CD4-positive, alpha-beta memory T cell (primary cell): Measurements from ENCODE around the gene ACSL6. TPM values are rescaled to one million over a fixed set of nuclear protein-coding genes. Genes with fewer than 3 reads are reported as not detected.
A peak's percentile ranks its signal among the peaks of the same experiment; 100 is the strongest.

ENCODE experiments used
- CTCF ChIA-PET: fragments of 350-600 bp; sonication (Branson Sonifier 250); formaldehyde crosslinking; loops from one replicate; lab custom pipeline; 2021; ENCODE audit warnings: inconsistent platforms; ENCODE audit not compliant: partially characterized antibody; lab: Charles Lee
- POLR2A ChIA-PET: fragments of 350-600 bp; sonication (Branson Sonifier 250); formaldehyde crosslinking; loops from one replicate; lab custom pipeline; 2021; ENCODE audit not compliant: partially characterized antibody; lab: Charles Lee
- DNase-seq, 5 donors: peaks; one replicate each; pipeline versions ENCODE4 v3.0.0 to v3.0.0-alpha.2; 2020 to 2022; ENCODE audit warnings: mixed read lengths in 1 of 5
- H3K27ac ChIP-seq: one replicate; pipeline ENCODE4 v1.7.0; 2013; ENCODE audit warnings: low read depth, low read length
- H3K27me3 ChIP-seq: 2 replicates; pipeline ENCODE4 v1.7.0; 2013; ENCODE audit warnings: mild to moderate bottlenecking, low read length, moderate library complexity; ENCODE audit not compliant: insufficient read depth
- H3K36me3 ChIP-seq: 2 replicates; pipeline ENCODE4 v1.7.0; 2013; ENCODE audit warnings: mild to moderate bottlenecking, low read length, moderate library complexity; ENCODE audit not compliant: insufficient read depth
- H3K4me1 ChIP-seq: 2 replicates; pipeline ENCODE4 v1.7.0; 2013; ENCODE audit warnings: mild to moderate bottlenecking, low read length, moderate library complexity; ENCODE audit not compliant: insufficient read depth
- H3K4me3 ChIP-seq, 2 donors: one replicate each; pipeline ENCODE4 v1.7.0; 2013; ENCODE audit warnings: low read length in 2 of 2, mild to moderate bottlenecking in 1 of 2
- H3K9me3 ChIP-seq, 2 donors: one replicate each; pipeline ENCODE4 v1.7.0; 2013; ENCODE audit warnings: low read length in 2 of 2, control low read depth in 1 of 2; ENCODE audit not compliant: control insufficient read depth in 1 of 2
- H3K27ac Mint-ChIP-seq, 7 donors: one replicate each; pipeline ENCODE4 v1.8.0; 2020 to 2021; ENCODE audit warnings: mixed read lengths in 7 of 7, mild to moderate bottlenecking in 6 of 7, inconsistent platforms in 3 of 7, moderate library complexity in 3 of 7
- H3K27me3 Mint-ChIP-seq, 2 donors: one replicate each; pipeline ENCODE4 v1.8.0; 2020 to 2021; ENCODE audit warnings: mixed read lengths in 2 of 2
- H3K36me3 Mint-ChIP-seq, 2 donors: one replicate each; pipeline ENCODE4 v1.8.0; 2020 to 2021; ENCODE audit warnings: mixed read lengths in 2 of 2, inconsistent platforms in 1 of 2, mild to moderate bottlenecking in 1 of 2
- H3K4me1 Mint-ChIP-seq, 4 donors: one replicate each; pipeline ENCODE4 v1.8.0; 2020 to 2021; ENCODE audit warnings: mixed read lengths in 4 of 4, mild to moderate bottlenecking in 1 of 4
- H3K4me3 Mint-ChIP-seq, 8 donors: one replicate each; pipeline ENCODE4 v1.8.0; 2020 to 2021; ENCODE audit warnings: mixed read lengths in 8 of 8, mild to moderate bottlenecking in 7 of 8, moderate library complexity in 6 of 8, inconsistent platforms in 3 of 8
- H3K9me3 Mint-ChIP-seq, 8 donors: one replicate each; pipeline ENCODE4 v1.8.0; 2020 to 2021; ENCODE audit warnings: mixed read lengths in 8 of 8, mild to moderate bottlenecking in 5 of 8, inconsistent platforms in 3 of 8, moderate library complexity in 1 of 8
- intact Hi-C: fragments of 100-400 bp; cut with micrococcal nuclease; formaldehyde crosslinking; loops from one replicate; pipeline ENCODE4 v1.15.1; 2023
- polyA plus RNA-seq, 2 donors: library from polyadenylated mRNA; unstranded; fragments of 300-500 nt; fragmentation: Illumina TruSeq; gene quantifications; one replicate each; pipeline ENCODE4 v1.2.3, GENCODE V29; 2021
- total RNA-seq, 2 experiments: library from RNA; stranded (reverse); gene quantifications; one replicate each; pipeline ENCODE4 v1.2.3, GENCODE V29; 2021

Gene ACSL6
- total and polyA plus RNA-seq, 4 experiments from 2014 or later = 11.1 to 51.7 (median 34.4) TPM

DNA sequence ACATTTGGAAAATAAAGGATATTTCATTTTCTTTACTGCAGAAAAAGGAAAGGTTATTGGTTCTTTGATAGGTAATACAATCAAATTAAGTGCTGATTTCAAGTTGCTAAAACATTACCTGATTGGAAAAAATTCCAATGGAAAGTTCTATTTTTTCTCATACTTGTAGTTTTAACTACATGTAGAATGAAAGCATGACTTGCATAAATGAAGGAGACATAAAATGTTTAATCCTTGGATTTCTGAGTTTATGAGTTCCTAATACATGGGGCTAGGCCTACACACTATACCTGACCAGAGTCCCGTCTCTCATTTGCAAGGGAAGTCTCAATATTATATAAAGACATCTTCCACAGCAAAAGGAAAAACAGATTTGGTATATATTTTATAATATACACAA, 60.8 kb downstream of the ACSL6 start:
- ChIA-PET CTCF (no interaction called here), POLR2A (no interaction called here)
- Histone ChIP-seq H3K36me3 (peaks cover 10% of the 10 kb centered on the region), H3K27me3 (no peaks in the 10 kb centered on the region), H3K4me1 (no peaks in the 10 kb centered on the region), H3K27ac (no peak overlapping the region), H3K4me3 (no peak overlapping the region), H3K9me3 (no peaks in the 10 kb centered on the region)
- Mint-ChIP-seq H3K27me3 (no peaks in the 10 kb centered on the region), H3K27ac (no peak overlapping the region), H3K36me3 (peaks cover 31 to 45% of the 10 kb centered on the region in 2 donors), H3K4me1 (no peaks in the 10 kb centered on the region), H3K4me3 (no peak overlapping the region), H3K9me3 (no peaks in the 10 kb centered on the region)
- DNase-seq = no peak
- intact Hi-C loops = no loop called here

DNA sequence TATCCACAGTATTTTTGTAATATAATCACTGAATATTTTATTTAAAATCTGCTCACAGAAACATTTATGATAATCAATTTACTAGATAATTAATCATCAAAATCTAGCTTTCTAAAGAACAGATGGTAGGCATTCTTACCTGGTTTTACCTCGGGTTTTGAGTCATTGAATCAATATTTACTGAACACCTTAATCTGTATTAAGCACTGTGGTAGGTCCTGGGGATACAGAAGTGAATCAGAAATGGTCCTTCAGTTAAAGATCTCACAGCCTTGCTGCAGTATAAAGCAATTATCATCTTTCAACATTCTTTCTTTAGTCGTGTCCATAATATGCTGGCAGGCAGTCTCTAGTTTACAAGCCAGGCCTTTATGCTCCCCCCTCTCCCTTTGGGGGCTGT, 64.0 kb downstream of the ACSL6 start:
- no peaks in the 10 kb centered on the region for H3K4me1 Mint-ChIP-seq
- intact Hi-C loops = no loop called here
- H3K27me3 ChIP-seq = no peaks in the 10 kb centered on the region
- H3K4me1 ChIP-seq = no peaks in the 10 kb centered on the region
- H3K4me3 Mint-ChIP-seq = no peak overlapping the region
- no peak overlapping the region for H3K27ac Mint-ChIP-seq
- no peak for DNase-seq
- H3K36me3 ChIP-seq = no peaks in the 10 kb centered on the region
- no peak overlapping the region for H3K27ac ChIP-seq
- CTCF ChIA-PET = interaction anchor here (2.0 kb wide), 1 partner anchor 116 kb away, joined by 6 read pairs; no protein-coding TSS in a partner anchor
- H3K27me3 Mint-ChIP-seq = no peaks in the 10 kb centered on the region
- H3K4me3 ChIP-seq = no peak overlapping the region
- no peaks in the 10 kb centered on the region for H3K9me3 ChIP-seq
- no peaks in the 10 kb centered on the region for H3K9me3 Mint-ChIP-seq
- peaks cover 6 to 23% of the 10 kb centered on the region in 2 donors for H3K36me3 Mint-ChIP-seq
- POLR2A ChIA-PET = no interaction called here

DNA sequence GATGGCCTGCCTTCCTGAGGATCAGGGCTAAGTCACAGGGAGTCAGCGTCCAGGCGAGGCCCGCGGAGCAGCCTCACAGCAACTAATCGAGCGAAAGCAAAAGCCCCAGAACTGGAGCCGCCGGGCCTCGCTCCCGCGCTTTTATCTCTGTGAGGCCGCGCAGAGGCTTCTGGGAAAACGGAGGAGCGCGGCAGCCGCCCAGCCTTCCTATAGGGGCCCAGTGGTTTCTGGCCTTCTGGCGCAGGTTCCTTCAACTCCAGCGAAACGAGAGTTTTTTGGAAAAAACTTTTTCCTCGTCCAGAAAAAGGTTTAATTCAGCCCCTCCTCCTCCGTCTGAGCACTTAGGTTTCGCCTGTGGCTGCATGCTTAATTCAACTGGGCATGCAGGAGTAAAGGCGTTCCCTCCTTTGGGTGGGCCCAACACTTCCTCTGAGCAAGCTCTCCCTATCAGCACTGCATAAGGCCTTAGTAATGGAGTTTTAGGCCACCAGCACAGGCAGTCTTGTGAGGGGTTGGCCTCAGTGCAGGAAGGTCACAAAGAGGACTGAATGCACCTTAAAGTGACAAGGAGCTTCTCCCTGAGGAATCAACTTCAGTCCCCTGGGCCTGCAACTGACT, 65.8 kb downstream of the ACSL6 start, which contains the start of gene MEIKIN:
Gene MEIKIN, minus strand, starts transcription at position 113 of the 618 bp plus-strand sequence. CDS start 158 bp downstream, outside the sequence.
- no peak for DNase-seq
- CTCF ChIA-PET = interaction anchor here (2.0 kb wide), 1 partner anchor 117 kb away, joined by 6 read pairs; no protein-coding TSS in a partner anchor
- intact Hi-C loops = no loop called here

DNA sequence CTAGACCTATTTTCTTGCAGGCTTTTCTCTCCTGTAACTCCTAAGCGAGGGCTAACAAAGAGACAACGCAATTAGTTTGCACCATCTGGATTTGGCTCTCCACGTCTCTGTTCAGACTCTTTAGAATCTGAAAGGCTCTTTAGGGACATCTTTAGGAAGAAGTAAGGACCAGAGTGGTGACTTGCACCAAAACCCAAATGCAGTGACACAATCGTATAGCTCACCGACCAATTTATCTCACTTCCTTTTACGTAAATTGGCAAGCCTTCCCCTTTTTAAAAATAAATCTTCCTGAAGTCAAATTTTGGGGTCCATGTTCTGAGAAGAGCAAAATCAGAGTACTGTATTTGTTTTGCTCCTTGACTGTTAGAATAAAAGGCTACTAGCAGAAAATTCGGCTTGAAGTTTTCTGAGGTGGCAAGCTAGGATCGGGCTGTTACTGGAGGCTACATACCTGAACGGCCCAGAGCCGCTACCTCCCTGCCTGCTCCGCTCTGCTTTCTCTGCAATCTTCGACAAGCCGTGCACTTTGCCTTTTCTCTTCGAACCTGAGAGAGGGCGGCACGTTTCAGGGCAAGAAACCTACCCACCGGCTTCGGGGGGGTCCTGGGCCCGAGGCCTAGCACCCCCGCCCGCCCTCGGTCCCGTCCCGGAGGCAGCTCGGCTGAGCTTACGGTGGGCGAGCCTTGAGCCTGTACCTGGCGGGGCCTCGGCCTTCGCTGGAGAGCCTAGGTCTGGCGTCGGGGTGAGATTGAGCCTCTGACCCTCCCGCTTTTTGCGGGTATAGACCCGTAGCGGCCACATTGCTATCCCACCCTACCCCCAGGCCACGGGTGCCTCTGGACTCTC, 66.5 kb downstream of the ACSL6 start:
- no peaks in the 10 kb centered on the region for H3K27me3 Mint-ChIP-seq
- H3K27ac Mint-ChIP-seq = no peak overlapping the region
- Histone ChIP-seq H3K4me1 (no peaks in the 10 kb centered on the region), H3K36me3 (no peaks in the 10 kb centered on the region), H3K27ac (no peak overlapping the region), H3K4me3 (no peak overlapping the region), H3K27me3 (no peaks in the 10 kb centered on the region), H3K9me3 (no peaks in the 10 kb centered on the region)
- intact Hi-C loops = no loop called here
- ChIA-PET CTCF (interaction anchor here (1.4 kb wide), 1 partner anchor 19 kb away, joined by 3 read pairs; no protein-coding TSS in a partner anchor), POLR2A (no interaction called here)
- no peak for DNase-seq
- peaks cover 2 to 31% of the 10 kb centered on the region in 2 donors for H3K36me3 Mint-ChIP-seq
- H3K4me1 Mint-ChIP-seq = no peaks in the 10 kb centered on the region
- H3K4me3 Mint-ChIP-seq = no peak overlapping the region
- H3K9me3 Mint-ChIP-seq = no peaks in the 10 kb centered on the region

More for the DNA sequence above, 65.8 kb downstream of the ACSL6 start, which contains the start of gene MEIKIN:
- Histone ChIP-seq H3K9me3 (no peaks in the 10 kb centered on the region), H3K4me1 (no peaks in the 10 kb centered on the region), H3K27ac (no peak within 1 kb of the TSS), H3K36me3 (no peaks in the 10 kb centered on the region), H3K4me3 (no peak within 1 kb of the TSS), H3K27me3 (no peaks in the 10 kb centered on the region)
- no peaks in the 10 kb centered on the region for H3K27me3 Mint-ChIP-seq
- no peaks in the 10 kb centered on the region for H3K4me1 Mint-ChIP-seq
- H3K27ac Mint-ChIP-seq = no peak within 1 kb of the TSS
- no peak within 1 kb of the TSS for H3K4me3 Mint-ChIP-seq
- H3K9me3 Mint-ChIP-seq = no peaks in the 10 kb centered on the region
- peaks cover 1 to 34% of the 10 kb centered on the region in 2 donors for H3K36me3 Mint-ChIP-seq
- POLR2A ChIA-PET = no interaction called here

DNA sequence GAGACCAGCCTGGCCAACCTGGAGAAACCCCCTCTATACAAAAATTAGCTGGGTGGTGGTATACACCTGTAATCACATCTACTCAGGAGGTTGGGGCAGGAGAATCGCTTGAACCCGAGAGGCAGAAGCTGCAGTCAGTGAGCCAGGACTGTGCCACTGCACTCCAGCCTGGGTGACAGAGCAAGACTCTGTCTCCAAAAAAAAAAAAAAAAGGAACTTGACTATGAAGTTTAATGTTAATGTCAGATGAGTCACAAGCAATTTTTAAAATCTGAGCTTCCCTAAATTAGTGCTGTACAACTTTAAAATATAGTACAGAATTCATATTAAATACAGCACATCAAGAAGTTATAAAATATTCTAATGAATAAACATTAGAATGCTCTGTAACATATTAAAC, 67.5 kb downstream of the ACSL6 start:
- no peaks in the 10 kb centered on the region for H3K4me1 Mint-ChIP-seq
- no peaks in the 10 kb centered on the region for H3K27me3 Mint-ChIP-seq
- Histone ChIP-seq H3K36me3 (no peaks in the 10 kb centered on the region), H3K27ac (no peak overlapping the region), H3K9me3 (no peaks in the 10 kb centered on the region), H3K4me1 (no peaks in the 10 kb centered on the region), H3K4me3 (no peak overlapping the region), H3K27me3 (no peaks in the 10 kb centered on the region)
- CTCF ChIA-PET = interaction anchor here (1.4 kb wide), 1 partner anchor 20 kb away, joined by 3 read pairs; no protein-coding TSS in a partner anchor
- intact Hi-C loops = no loop called here
- H3K9me3 Mint-ChIP-seq = no peaks in the 10 kb centered on the region
- H3K27ac Mint-ChIP-seq = no peak overlapping the region
- peaks cover 2 to 27% of the 10 kb centered on the region in 2 donors for H3K36me3 Mint-ChIP-seq
- no peak for DNase-seq
- no peak overlapping the region for H3K4me3 Mint-ChIP-seq
- POLR2A ChIA-PET = interaction anchor here (0.7 kb wide), 1 partner anchor 98 kb away, joined by 3 read pairs; no protein-coding TSS in a partner anchor

DNA sequence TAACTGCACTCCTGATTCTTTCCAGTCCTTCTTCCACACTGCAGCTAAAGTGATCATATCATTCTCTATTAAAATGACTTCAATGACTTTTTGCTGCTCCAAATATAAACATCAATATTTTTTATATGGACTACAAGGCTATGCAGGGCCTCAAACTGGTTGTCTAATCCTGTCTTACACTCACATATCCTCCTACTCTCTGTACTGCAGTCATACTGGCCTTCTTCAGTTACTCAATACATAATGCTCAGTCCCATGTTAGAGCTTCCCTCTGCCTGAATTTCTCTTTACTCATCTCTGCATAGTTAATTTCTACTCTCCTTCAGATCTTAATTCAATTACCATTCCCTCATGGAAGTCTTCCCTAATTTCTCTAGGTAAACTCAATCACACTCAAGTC, 69.4 kb downstream of the ACSL6 start:
- H3K27ac Mint-ChIP-seq = no peak overlapping the region
- H3K4me1 Mint-ChIP-seq = no peaks in the 10 kb centered on the region
- CTCF ChIA-PET = interaction anchor here (0.6 kb wide), 1 partner anchor 8 kb away, joined by 3 read pairs; no protein-coding TSS in a partner anchor
- no peaks in the 10 kb centered on the region for H3K27me3 Mint-ChIP-seq
- no peak overlapping the region for H3K4me3 Mint-ChIP-seq
- no peak overlapping the region for H3K4me3 ChIP-seq
- no peaks in the 10 kb centered on the region for H3K27me3 ChIP-seq
- no peaks in the 10 kb centered on the region for H3K4me1 ChIP-seq
- no peak overlapping the region for H3K27ac ChIP-seq
- H3K9me3 Mint-ChIP-seq = no peaks in the 10 kb centered on the region
- no peaks in the 10 kb centered on the region for H3K36me3 ChIP-seq
- H3K36me3 Mint-ChIP-seq = peaks cover 2 to 17% of the 10 kb centered on the region in 2 donors
- H3K9me3 ChIP-seq = no peaks in the 10 kb centered on the region
- POLR2A ChIA-PET = no interaction called here
- intact Hi-C loops = no loop called here
- DNase-seq = no peak

DNA sequence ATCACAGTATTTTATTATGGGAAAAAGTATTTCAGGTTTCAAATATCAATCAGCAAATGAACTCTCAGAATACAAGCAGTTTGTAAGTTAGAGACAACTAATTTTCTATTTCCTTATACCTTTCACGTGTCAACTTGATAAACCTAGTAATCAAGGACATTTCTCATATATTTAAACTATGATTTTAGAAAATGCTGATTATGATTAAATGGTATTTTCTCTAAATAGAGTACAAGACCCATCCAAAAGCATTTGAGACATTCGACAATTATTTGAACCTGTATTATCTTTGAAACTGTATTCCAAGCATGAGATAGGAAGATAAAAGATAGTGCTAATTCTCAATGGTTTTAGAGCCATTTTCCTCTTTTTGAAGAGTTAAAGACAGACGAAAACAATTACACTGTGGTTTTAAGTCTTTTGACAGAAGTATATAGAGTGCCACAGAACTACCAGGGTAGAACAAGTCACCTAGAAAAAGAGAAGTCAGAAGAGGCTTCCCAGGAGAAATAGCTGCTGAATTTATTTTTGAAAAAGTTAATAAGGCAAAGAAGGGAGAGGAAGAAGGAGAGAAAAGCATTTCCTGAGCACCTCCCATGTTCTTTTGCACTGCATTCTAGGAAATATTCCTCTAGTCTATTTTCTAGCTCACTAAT, 71.6 kb downstream of the ACSL6 start:
- Mint-ChIP-seq H3K4me1 (peaks cover 0 to 2% (median 0%) of the 10 kb centered on the region in 4 donors), H3K4me3 (no peak overlapping the region), H3K9me3 (no peaks in the 10 kb centered on the region), H3K36me3 (peaks cover 5 to 17% of the 10 kb centered on the region in 2 donors), H3K27ac (peak overlapping the region in 1 of 7 donors; percentile 40), H3K27me3 (no peaks in the 10 kb centered on the region)
- no peak for DNase-seq
- CTCF ChIA-PET = no interaction called here
- Histone ChIP-seq H3K36me3 (no peaks in the 10 kb centered on the region), H3K9me3 (no peaks in the 10 kb centered on the region), H3K27ac (no peak overlapping the region), H3K4me3 (no peak overlapping the region), H3K27me3 (no peaks in the 10 kb centered on the region), H3K4me1 (no peaks in the 10 kb centered on the region)
- intact Hi-C loops = no loop called here
- POLR2A ChIA-PET = no interaction called here
